Ascending aorta (tissue), 2 donors: Measurements from ENCODE around the gene ADCK1. TPM values are rescaled to one million over a fixed set of nuclear protein-coding genes. Genes with fewer than 3 reads are reported as not detected.
A peak's percentile ranks its signal among the peaks of the same experiment; 100 is the strongest.
"Not testable (repeated sequence)": the region's sequence is repeated elsewhere in the genome, so short reads cannot be mapped to it uniquely, and the experiment has no call there.

Experiments
- DNase-seq, 2 donors: peaks; one replicate each; pipeline ENCODE4 v3.0.0-alpha.2; 2019; ENCODE audit warnings: low spot score in 2 of 2
- H3K27ac ChIP-seq, 2 donors: fragments of 200-600 bp; sonication (generic); one replicate each; pipeline ENCODE4 v1.5.1; 2016 to 2017; ENCODE audit warnings: mild to moderate bottlenecking in 1 of 2
- H3K27me3 ChIP-seq: fragments of 200-600 bp; sonication (generic); one replicate; pipeline ENCODE4 v1.5.1; 2017
- H3K36me3 ChIP-seq, 2 donors: fragments of 200-600 bp; sonication (generic); one replicate each; pipeline ENCODE4 v1.5.1; 2016
- H3K4me1 ChIP-seq, 2 donors: fragments of 200-600 bp; sonication (generic); one replicate each; pipeline ENCODE4 v1.5.1; 2016 to 2017; ENCODE audit warnings: mild to moderate bottlenecking in 1 of 2
- H3K4me3 ChIP-seq, 2 donors: fragments of 200-600 bp; sonication (generic); one replicate each; pipeline ENCODE4 v1.5.1; 2016 to 2017; ENCODE audit warnings: mild to moderate bottlenecking in 1 of 2
- H3K9me3 ChIP-seq, 2 donors: fragments of 200-600 bp; sonication (generic); one replicate each; pipeline ENCODE4 v1.5.1; 2016
- intact Hi-C: fragments of 100-400 bp; cut with DNase I; formaldehyde crosslinking; loops from one replicate; pipeline ENCODE4 v1.15.1; 2023
- total RNA-seq: library from RNA; depleted of rRNA; stranded (reverse); fragments of >200 nt; gene quantifications from one replicate; pipeline ENCODE4 v1.1.0, GENCODE V29; 2016
- TF ChIP-seq, protein P1 (sequence below), 3 experiments: fragments of 200-600 bp in 2 of 3; fragments of 450-650 bp in 1 of 3; sonication (generic) in 2 of 3; IDR thresholded peaks; one replicate each; pipeline ENCODE4 v1.5.1; 2016 to 2019; ENCODE audit warnings: antibody characterized with exemption in 3 of 3, mild to moderate bottlenecking in 1 of 3, moderate library complexity in 1 of 3

ADCK1 gene
- total RNA-seq, 1 donor from 2014 or later = 0.43 TPM

- peaks cover 0 to 3% of the 10 kb centered on the region in 2 donors for H3K36me3 ChIP-seq
- intact Hi-C loops = loop anchor here (1.0 to 2.0 kb wide), 4 partner anchors 39 to 441 kb away; partner anchors contain the start of genes ADCK1, ALKBH1, GSTZ1 and POMT2
Observed at GRCh38 chr14:77761205-77761931, 38.5 kb upstream of the ADCK1 start.

DNA sequence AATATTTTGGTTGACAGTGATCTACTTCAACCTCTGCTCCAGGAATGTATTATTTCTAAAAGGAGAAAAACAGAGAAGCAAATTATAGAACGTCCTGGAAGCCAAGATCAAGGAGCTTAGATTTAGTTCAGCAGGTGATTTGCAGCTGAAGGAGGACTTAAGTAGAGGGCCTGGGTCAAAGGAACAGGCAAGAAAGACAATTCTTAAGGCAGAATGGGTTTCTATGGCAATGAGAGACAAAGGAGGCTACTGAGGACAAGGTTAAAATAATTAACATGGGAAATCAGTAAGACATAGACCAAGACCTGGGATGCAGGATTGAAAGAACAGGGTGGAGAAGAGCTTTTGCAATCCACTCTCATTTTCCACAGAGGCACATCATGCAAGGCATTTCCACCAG lies 36.6 kb upstream of the ADCK1 start:
- H3K36me3 ChIP-seq = no peaks in the 10 kb centered on the region
- intact Hi-C loops = no loop called here
- DNase-seq = no peak
- no peak overlapping the region for H3K4me3 ChIP-seq
- TF ChIP-seq, protein P1, sequence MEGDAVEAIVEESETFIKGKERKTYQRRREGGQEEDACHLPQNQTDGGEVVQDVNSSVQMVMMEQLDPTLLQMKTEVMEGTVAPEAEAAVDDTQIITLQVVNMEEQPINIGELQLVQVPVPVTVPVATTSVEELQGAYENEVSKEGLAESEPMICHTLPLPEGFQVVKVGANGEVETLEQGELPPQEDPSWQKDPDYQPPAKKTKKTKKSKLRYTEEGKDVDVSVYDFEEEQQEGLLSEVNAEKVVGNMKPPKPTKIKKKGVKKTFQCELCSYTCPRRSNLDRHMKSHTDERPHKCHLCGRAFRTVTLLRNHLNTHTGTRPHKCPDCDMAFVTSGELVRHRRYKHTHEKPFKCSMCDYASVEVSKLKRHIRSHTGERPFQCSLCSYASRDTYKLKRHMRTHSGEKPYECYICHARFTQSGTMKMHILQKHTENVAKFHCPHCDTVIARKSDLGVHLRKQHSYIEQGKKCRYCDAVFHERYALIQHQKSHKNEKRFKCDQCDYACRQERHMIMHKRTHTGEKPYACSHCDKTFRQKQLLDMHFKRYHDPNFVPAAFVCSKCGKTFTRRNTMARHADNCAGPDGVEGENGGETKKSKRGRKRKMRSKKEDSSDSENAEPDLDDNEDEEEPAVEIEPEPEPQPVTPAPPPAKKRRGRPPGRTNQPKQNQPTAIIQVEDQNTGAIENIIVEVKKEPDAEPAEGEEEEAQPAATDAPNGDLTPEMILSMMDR (IDR thresholded peaks at IDR 0.05) = no peak
- no peaks in the 10 kb centered on the region for H3K9me3 ChIP-seq
- H3K4me1 ChIP-seq = peaks cover 16 to 19% of the 10 kb centered on the region in 2 donors
- H3K27me3 ChIP-seq = no peaks in the 10 kb centered on the region
- no peak overlapping the region for H3K27ac ChIP-seq

More at GRCh38 chr14:77761205-77761931, 38.5 kb upstream of the ADCK1 start:
- DNase-seq = peak in 1 of 2 donors; percentile 73
- TF ChIP-seq, protein P1 (IDR thresholded peaks at IDR 0.05) = peak in 1 of 3 experiments; percentile 8
- Histone ChIP-seq H3K4me3 (peak overlapping the region; percentile 71 to 99), H3K9me3 (no peaks in the 10 kb centered on the region), H3K4me1 (peaks cover 19% of the 10 kb centered on the region in 2 donors), H3K27ac (peak overlapping the region; percentile 92 to 99), H3K27me3 (no peaks in the 10 kb centered on the region)

- TF ChIP-seq, protein P1 (IDR thresholded peaks at IDR 0.05) = no peak
- Histone ChIP-seq H3K27me3 (no peaks in the 10 kb centered on the region), H3K4me1 (peaks cover 9 to 19% of the 10 kb centered on the region in 2 donors), H3K36me3 (no peaks in the 10 kb centered on the region), H3K4me3 (no peak overlapping the region), H3K27ac (no peak overlapping the region), H3K9me3 (no peaks in the 10 kb centered on the region)
- intact Hi-C loops = no loop called here
- DNase-seq = no peak
Observed at GRCh38 chr14:77763978-77764377, 35.9 kb upstream of the ADCK1 start.

DNA sequence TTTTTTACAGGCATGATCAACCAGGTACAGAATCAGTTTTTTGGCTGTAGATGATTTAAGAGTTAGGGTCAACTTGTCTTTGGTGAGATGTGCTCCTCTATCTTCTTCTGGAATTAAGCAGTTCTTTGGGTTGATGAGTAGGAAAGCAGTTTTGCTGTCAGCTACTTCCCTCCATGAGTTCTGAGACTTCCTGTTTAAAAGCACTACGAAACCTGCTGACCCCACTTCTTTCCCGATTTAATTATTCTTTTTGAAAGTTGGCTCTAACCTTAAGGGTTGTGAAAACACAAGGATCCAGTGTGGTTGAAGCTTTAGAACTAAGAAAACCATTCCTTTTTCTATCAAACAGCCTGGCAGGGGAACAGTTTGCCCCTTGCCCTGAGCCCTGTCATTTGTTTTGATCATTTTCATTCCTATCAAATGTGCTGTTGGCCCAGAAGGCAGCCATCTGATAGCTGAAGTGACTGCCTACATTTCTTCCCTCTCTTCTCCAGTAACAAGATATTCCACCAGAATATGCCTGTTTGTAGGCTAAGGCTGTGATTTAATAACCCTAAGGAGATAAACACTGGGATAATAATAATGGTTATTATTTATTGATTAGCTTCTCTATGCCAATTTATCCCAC lies 31.4 kb upstream of the ADCK1 start:
- DNase-seq, H3K27me3 ChIP-seq, H3K4me3 ChIP-seq, H3K4me1 ChIP-seq, intact Hi-C loops, H3K9me3 ChIP-seq, H3K27ac ChIP-seq, H3K36me3 ChIP-seq: not testable (repeated sequence)

GRCh38 chr14:77773966-77774365 lies 25.9 kb upstream of the ADCK1 start:
- H3K9me3 ChIP-seq, H3K4me1 ChIP-seq, H3K27me3 ChIP-seq, intact Hi-C loops, H3K27ac ChIP-seq, DNase-seq, H3K4me3 ChIP-seq, H3K36me3 ChIP-seq: not testable (repeated sequence)

GRCh38 chr14:77782202-77782601 lies 17.7 kb upstream of the ADCK1 start:
- intact Hi-C loops = no loop called here
- Histone ChIP-seq H3K27ac (no peak overlapping the region), H3K36me3 (no peaks in the 10 kb centered on the region), H3K4me1 (no peaks in the 10 kb centered on the region), H3K9me3 (no peaks in the 10 kb centered on the region), H3K4me3 (no peak overlapping the region), H3K27me3 (no peaks in the 10 kb centered on the region)
- TF ChIP-seq, protein P1 (IDR thresholded peaks at IDR 0.05) = no peak
- no peak for DNase-seq
